ENCODE data around the gene TEKTIP1. TPM values are rescaled to one million over a fixed set of nuclear protein-coding genes. Genes with fewer than 3 reads are reported as not detected.

The TEKTIP1 gene
- total RNA-seq, 1 experiment from 2014 or later: not detected

DNA sequence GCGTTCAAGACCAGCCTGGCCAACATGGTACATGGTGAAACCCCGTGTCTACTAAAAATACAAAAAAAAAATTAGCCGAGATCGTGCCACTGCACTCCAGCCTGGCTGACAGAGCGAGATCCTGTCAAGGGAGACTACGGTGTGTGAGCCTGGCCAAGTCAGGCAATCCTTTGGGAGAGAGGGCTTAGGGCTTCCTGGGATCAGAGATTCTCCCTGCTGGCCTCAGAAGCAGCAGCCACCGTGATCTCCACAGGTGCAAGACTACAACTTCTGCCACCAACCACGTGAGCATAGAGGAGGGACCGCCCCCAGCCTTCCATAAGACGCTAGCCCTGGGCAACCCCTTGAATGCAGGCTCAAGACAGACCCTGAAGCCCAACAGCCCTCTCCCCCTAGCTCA lies 10.8 kb downstream of the TEKTIP1 start:
- ATAC-seq (no peak), DNase-seq (ENCODE audit: low read depth, low spot score) (no peak)
- POLR2A ChIA-PET: no interaction called here
- TF ChIP-seq POLR2AphosphoS5 (IDR thresholded peaks at IDR 0.05; ENCODE audit: low read depth, low read length): no peak
- TF ChIP-seq, protein P1, sequence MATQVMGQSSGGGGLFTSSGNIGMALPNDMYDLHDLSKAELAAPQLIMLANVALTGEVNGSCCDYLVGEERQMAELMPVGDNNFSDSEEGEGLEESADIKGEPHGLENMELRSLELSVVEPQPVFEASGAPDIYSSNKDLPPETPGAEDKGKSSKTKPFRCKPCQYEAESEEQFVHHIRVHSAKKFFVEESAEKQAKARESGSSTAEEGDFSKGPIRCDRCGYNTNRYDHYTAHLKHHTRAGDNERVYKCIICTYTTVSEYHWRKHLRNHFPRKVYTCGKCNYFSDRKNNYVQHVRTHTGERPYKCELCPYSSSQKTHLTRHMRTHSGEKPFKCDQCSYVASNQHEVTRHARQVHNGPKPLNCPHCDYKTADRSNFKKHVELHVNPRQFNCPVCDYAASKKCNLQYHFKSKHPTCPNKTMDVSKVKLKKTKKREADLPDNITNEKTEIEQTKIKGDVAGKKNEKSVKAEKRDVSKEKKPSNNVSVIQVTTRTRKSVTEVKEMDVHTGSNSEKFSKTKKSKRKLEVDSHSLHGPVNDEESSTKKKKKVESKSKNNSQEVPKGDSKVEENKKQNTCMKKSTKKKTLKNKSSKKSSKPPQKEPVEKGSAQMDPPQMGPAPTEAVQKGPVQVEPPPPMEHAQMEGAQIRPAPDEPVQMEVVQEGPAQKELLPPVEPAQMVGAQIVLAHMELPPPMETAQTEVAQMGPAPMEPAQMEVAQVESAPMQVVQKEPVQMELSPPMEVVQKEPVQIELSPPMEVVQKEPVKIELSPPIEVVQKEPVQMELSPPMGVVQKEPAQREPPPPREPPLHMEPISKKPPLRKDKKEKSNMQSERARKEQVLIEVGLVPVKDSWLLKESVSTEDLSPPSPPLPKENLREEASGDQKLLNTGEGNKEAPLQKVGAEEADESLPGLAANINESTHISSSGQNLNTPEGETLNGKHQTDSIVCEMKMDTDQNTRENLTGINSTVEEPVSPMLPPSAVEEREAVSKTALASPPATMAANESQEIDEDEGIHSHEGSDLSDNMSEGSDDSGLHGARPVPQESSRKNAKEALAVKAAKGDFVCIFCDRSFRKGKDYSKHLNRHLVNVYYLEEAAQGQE (IDR thresholded peaks at IDR 0.05; ENCODE audit: insufficient read depth in 1 of 2, low read depth in 2 of 2, low read length in 1 of 2): no peak
- no peak for TF ChIP-seq SIN3A (IDR thresholded peaks at IDR 0.05; ENCODE audit: borderline replicate concordance, insufficient read depth, low read depth, low read length)
- no peak for TF ChIP-seq TCF7L2 (IDR thresholded peaks at IDR 0.05; ENCODE audit: low read depth, low read length)
- TF ChIP-seq, protein P2, sequence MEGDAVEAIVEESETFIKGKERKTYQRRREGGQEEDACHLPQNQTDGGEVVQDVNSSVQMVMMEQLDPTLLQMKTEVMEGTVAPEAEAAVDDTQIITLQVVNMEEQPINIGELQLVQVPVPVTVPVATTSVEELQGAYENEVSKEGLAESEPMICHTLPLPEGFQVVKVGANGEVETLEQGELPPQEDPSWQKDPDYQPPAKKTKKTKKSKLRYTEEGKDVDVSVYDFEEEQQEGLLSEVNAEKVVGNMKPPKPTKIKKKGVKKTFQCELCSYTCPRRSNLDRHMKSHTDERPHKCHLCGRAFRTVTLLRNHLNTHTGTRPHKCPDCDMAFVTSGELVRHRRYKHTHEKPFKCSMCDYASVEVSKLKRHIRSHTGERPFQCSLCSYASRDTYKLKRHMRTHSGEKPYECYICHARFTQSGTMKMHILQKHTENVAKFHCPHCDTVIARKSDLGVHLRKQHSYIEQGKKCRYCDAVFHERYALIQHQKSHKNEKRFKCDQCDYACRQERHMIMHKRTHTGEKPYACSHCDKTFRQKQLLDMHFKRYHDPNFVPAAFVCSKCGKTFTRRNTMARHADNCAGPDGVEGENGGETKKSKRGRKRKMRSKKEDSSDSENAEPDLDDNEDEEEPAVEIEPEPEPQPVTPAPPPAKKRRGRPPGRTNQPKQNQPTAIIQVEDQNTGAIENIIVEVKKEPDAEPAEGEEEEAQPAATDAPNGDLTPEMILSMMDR (IDR thresholded peaks at IDR 0.05): no peak
- 0 out of 2 replicates have a peak, but pooled peaks cover 3% of the 10 kb centered on the region for H3K36me3 ChIP-seq (ENCODE audit: control insufficient read depth, insufficient read depth, low read length)
- H3K27ac ChIP-seq (ENCODE audit: low read length): no peak overlapping the region
- H3K27me3 ChIP-seq (ENCODE audit: control insufficient read depth, insufficient read depth, low read length): no peaks in the 10 kb centered on the region
- no TSS peak for BruUV-seq (replicated peaks)
- in situ Hi-C loops (cut with HindIII; ENCODE audit: low pct_unique_long_range_greater_than_20kb, low sequenced_read_pairs): no loop called here
- H3K9me3 ChIP-seq (ENCODE audit: control insufficient read depth, insufficient read depth, low read depth, low read length): no peaks in the 10 kb centered on the region
- H3K4me3 ChIP-seq (ENCODE audit: low read depth in 2 of 2, low read length in 2 of 2): no peak overlapping the region
- intact Hi-C loops (cut with micrococcal nuclease; ENCODE audit: unreplicated experiment): no loop called here
- 0 out of 2 replicates have a peak, but pooled peaks cover 2% of the 10 kb centered on the region for H3K4me1 ChIP-seq (ENCODE audit: control insufficient read depth, insufficient read depth, low read length)
- CTCF ChIA-PET: no interaction called here

DNA sequence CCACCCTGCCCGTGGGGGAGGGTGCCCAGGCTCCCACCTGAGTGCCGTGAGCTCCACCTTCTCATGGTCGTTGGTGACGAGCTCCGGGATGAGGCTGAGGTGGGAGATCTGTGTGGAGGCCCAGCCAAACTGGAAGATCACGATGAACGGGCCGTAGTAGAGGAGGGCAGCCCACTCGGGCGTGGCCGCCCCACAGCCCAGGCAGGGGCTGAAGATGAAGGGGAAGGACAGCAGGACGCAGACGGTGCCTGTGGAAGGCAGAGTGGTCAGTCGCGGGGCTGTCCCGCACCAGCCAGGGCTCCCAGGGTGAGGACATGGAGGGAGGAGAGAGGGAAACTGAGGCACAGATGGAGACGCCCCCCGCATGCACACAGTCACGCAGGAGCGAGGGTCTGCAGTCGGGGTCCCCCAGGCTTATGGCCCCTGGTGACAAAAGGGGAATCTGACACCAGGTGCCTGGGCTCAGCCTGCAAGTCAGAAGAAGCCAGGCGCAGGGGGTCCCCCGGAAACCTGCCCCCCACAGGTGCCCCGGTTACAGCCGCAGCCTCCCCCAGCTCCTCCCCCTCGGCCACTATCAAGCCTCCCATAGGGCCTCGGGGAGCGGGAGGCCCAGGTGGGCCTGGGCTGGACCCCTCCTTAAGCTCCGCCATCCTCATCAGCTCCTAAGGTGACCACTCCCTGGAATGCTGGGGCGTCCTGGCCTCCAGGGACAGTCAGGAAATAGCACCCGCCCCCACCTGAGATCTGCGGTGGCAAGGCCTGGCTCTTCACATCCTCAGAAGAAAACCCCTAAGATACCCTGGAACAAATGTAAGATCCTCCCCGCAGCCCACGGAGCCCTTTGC lies 12.2 kb downstream of the TEKTIP1 start:
- no peak for DNase-seq (ENCODE audit: low read depth, low spot score)
- H3K36me3 ChIP-seq (ENCODE audit: control insufficient read depth, insufficient read depth, low read length): no peaks in the 10 kb centered on the region
- BruUV-seq (replicated peaks): no TSS peak
- H3K4me1 ChIP-seq (ENCODE audit: control insufficient read depth, insufficient read depth, low read length): peaks cover 7% of the 10 kb centered on the region
- no peaks in the 10 kb centered on the region for H3K27me3 ChIP-seq (ENCODE audit: control insufficient read depth, insufficient read depth, low read length)
- TF ChIP-seq, protein P2 (IDR thresholded peaks at IDR 0.05): no peak
- TF ChIP-seq, protein P1 (IDR thresholded peaks at IDR 0.05; ENCODE audit: insufficient read depth in 1 of 2, low read depth in 2 of 2, low read length in 1 of 2): no peak
- no peak for TF ChIP-seq POLR2AphosphoS5 (IDR thresholded peaks at IDR 0.05; ENCODE audit: low read depth, low read length)
- no peak for TF ChIP-seq SIN3A (IDR thresholded peaks at IDR 0.05; ENCODE audit: borderline replicate concordance, insufficient read depth, low read depth, low read length)
- no peak for TF ChIP-seq TCF7L2 (IDR thresholded peaks at IDR 0.05; ENCODE audit: low read depth, low read length)
- no peak for ATAC-seq
- no peaks in the 10 kb centered on the region for H3K9me3 ChIP-seq (ENCODE audit: control insufficient read depth, insufficient read depth, low read depth, low read length)
- CTCF ChIA-PET: no interaction called here
- no peak overlapping the region for H3K4me3 ChIP-seq (ENCODE audit: low read depth in 2 of 2, low read length in 2 of 2)
- POLR2A ChIA-PET: no interaction called here
- intact Hi-C loops (cut with micrococcal nuclease; ENCODE audit: unreplicated experiment) (no loop called here), in situ Hi-C loops (cut with HindIII; ENCODE audit: low pct_unique_long_range_greater_than_20kb, low sequenced_read_pairs) (no loop called here)
- no peak overlapping the region for H3K27ac ChIP-seq (ENCODE audit: low read length)
